Effector memory CD8-positive, alpha-beta T cell (primary cell): ENCODE data around the gene EPB41L1.

Experiments
- ATAC-seq: fragments of 150-1000 bp; cut with Tn5 transposase; replicated peaks from 2 replicates; pipeline ENCODE4 v1.10.0; 2021; ENCODE audit warnings: mild to moderate bottlenecking, moderate library complexity
- DNase-seq, 3 experiments: peaks; one replicate each; pipeline ENCODE4 v3.0.0; 2021
- H3K27ac Mint-ChIP-seq, 2 donors: one replicate each; pipeline ENCODE4 v1.8.0; 2022; ENCODE audit warnings: mild to moderate bottlenecking in 2 of 2, mixed read lengths in 2 of 2, moderate library complexity in 2 of 2
- H3K27me3 Mint-ChIP-seq, 2 donors: one replicate each; pipeline ENCODE4 v1.8.0; 2022; ENCODE audit warnings: mixed read lengths in 2 of 2
- H3K36me3 Mint-ChIP-seq: one replicate; pipeline ENCODE4 v1.8.0; 2022; ENCODE audit warnings: mild to moderate bottlenecking, moderate library complexity, mixed read lengths; ENCODE audit not compliant: insufficient read depth
- H3K4me1 Mint-ChIP-seq, 2 donors: one replicate each; pipeline ENCODE4 v1.8.0; 2022; ENCODE audit warnings: low read depth in 2 of 2, mixed read lengths in 2 of 2
- H3K4me3 Mint-ChIP-seq, 2 donors: one replicate each; pipeline ENCODE4 v1.8.0; 2022; ENCODE audit warnings: mild to moderate bottlenecking in 2 of 2, mixed read lengths in 2 of 2, moderate library complexity in 2 of 2
- H3K9me3 Mint-ChIP-seq, 2 donors: one replicate each; pipeline ENCODE4 v1.8.0; 2022; ENCODE audit warnings: mixed read lengths in 2 of 2
- total RNA-seq, 9 experiments: gene quantifications; one replicate each; lab custom pipeline; 2026; lab: John Stamatoyannopoulos, UW

Gene EPB41L1
- 0 to 1.1 (median 0.23) reads per million in 9 experiments for total RNA-seq

GRCh38 chr20:36154700-36155628 lies at the start of gene EPB41L1:
TSS of gene EPB41L1 (plus strand) at chr20:36154740. CDS start at chr20:36173778, 19,038 bp downstream.
- ATAC-seq (no peak), DNase-seq (no peak)
- Mint-ChIP-seq H3K27ac (no peak within 1 kb of the TSS), H3K4me1 (peaks cover 3 to 7% of the 10 kb centered on the region in 2 donors), H3K4me3 (peak within 1 kb of the TSS; percentile 39 to 75), H3K9me3 (no peaks in the 10 kb centered on the region), H3K27me3 (peaks cover 35 to 74% of the 10 kb centered on the region in 2 donors), H3K36me3 (peaks cover 3% of the 10 kb centered on the region)

GRCh38 chr20:36104856-36105255 lies 49.7 kb upstream of the EPB41L1 start:
- ATAC-seq (no peak), DNase-seq (no peak)
- Mint-ChIP-seq H3K36me3 (no peaks in the 10 kb centered on the region), H3K4me1 (no peaks in the 10 kb centered on the region), H3K27ac (no peak overlapping the region), H3K27me3 (peaks cover 0 to 16% of the 10 kb centered on the region in 2 donors), H3K4me3 (no peak overlapping the region), H3K9me3 (no peaks in the 10 kb centered on the region)

GRCh38 chr20:36105711-36106226 lies 48.8 kb upstream of the EPB41L1 start:
- Mint-ChIP-seq H3K36me3 (no peaks in the 10 kb centered on the region), H3K4me1 (no peaks in the 10 kb centered on the region), H3K27ac (no peak overlapping the region), H3K27me3 (peaks cover 0 to 16% of the 10 kb centered on the region in 2 donors), H3K9me3 (no peaks in the 10 kb centered on the region), H3K4me3 (no peak overlapping the region)
- ATAC-seq = no peak
- no peak for DNase-seq

- Mint-ChIP-seq H3K27me3 (peaks cover 0 to 18% of the 10 kb centered on the region in 2 donors), H3K4me1 (no peaks in the 10 kb centered on the region), H3K9me3 (no peaks in the 10 kb centered on the region), H3K27ac (no peak overlapping the region), H3K4me3 (no peak overlapping the region), H3K36me3 (no peaks in the 10 kb centered on the region)
- no peak for ATAC-seq
- no peak for DNase-seq
These were observed 47.9 kb upstream of the EPB41L1 start for GRCh38 chr20:36106606-36107005.

GRCh38 chr20:36107881-36108280 lies 46.7 kb upstream of the EPB41L1 start:
- Mint-ChIP-seq H3K27ac (no peak overlapping the region), H3K4me3 (no peak overlapping the region), H3K9me3 (no peaks in the 10 kb centered on the region), H3K27me3 (peaks cover 8 to 26% of the 10 kb centered on the region in 2 donors), H3K36me3 (no peaks in the 10 kb centered on the region), H3K4me1 (no peaks in the 10 kb centered on the region)
- no peak for DNase-seq
- ATAC-seq = no peak

- no peak for DNase-seq
- no peak overlapping the region for H3K27ac Mint-ChIP-seq
- H3K4me1 Mint-ChIP-seq = no peaks in the 10 kb centered on the region
- H3K4me3 Mint-ChIP-seq = no peak overlapping the region
- no peak for ATAC-seq
- no peaks in the 10 kb centered on the region for H3K9me3 Mint-ChIP-seq
- peaks cover 17 to 34% of the 10 kb centered on the region in 2 donors for H3K27me3 Mint-ChIP-seq
- no peaks in the 10 kb centered on the region for H3K36me3 Mint-ChIP-seq
These were observed 45.1 kb upstream of the EPB41L1 start for GRCh38 chr20:36109251-36109947.

GRCh38 chr20:36110994-36111393 lies 43.5 kb upstream of the EPB41L1 start:
- Mint-ChIP-seq H3K36me3 (no peaks in the 10 kb centered on the region), H3K27me3 (peaks cover 26 to 40% of the 10 kb centered on the region in 2 donors), H3K4me3 (no peak overlapping the region), H3K9me3 (no peaks in the 10 kb centered on the region), H3K27ac (no peak overlapping the region), H3K4me1 (no peaks in the 10 kb centered on the region)
- no peak for ATAC-seq
- DNase-seq = no peak

- Mint-ChIP-seq H3K36me3 (no peaks in the 10 kb centered on the region), H3K27me3 (peaks cover 26 to 51% of the 10 kb centered on the region in 2 donors), H3K4me1 (no peaks in the 10 kb centered on the region), H3K4me3 (no peak overlapping the region), H3K9me3 (no peaks in the 10 kb centered on the region), H3K27ac (no peak overlapping the region)
- ATAC-seq (no peak), DNase-seq (no peak)
These were observed 42.4 kb upstream of the EPB41L1 start for GRCh38 chr20:36112112-36112511.

- H3K9me3 Mint-ChIP-seq = no peaks in the 10 kb centered on the region
- no peak for ATAC-seq
- no peaks in the 10 kb centered on the region for H3K4me1 Mint-ChIP-seq
- H3K36me3 Mint-ChIP-seq = no peaks in the 10 kb centered on the region
- peaks cover 26 to 60% of the 10 kb centered on the region in 2 donors for H3K27me3 Mint-ChIP-seq
- no peak overlapping the region for H3K27ac Mint-ChIP-seq
- no peak overlapping the region for H3K4me3 Mint-ChIP-seq
- DNase-seq = no peak
These were observed 41.5 kb upstream of the EPB41L1 start for GRCh38 chr20:36113036-36113435.

GRCh38 chr20:36113566-36114250 lies 40.8 kb upstream of the EPB41L1 start:
- DNase-seq (no peak), ATAC-seq (no peak)
- no peaks in the 10 kb centered on the region for H3K9me3 Mint-ChIP-seq
- H3K4me1 Mint-ChIP-seq = no peaks in the 10 kb centered on the region
- H3K27me3 Mint-ChIP-seq = peaks cover 26 to 64% of the 10 kb centered on the region in 2 donors
- no peak overlapping the region for H3K27ac Mint-ChIP-seq
- no peak overlapping the region for H3K4me3 Mint-ChIP-seq
- H3K36me3 Mint-ChIP-seq = no peaks in the 10 kb centered on the region

GRCh38 chr20:36114707-36115106 lies 39.8 kb upstream of the EPB41L1 start:
- no peaks in the 10 kb centered on the region for H3K4me1 Mint-ChIP-seq
- peaks cover 26 to 74% of the 10 kb centered on the region in 2 donors for H3K27me3 Mint-ChIP-seq
- H3K9me3 Mint-ChIP-seq = no peaks in the 10 kb centered on the region
- ATAC-seq = no peak
- no peaks in the 10 kb centered on the region for H3K36me3 Mint-ChIP-seq
- no peak for DNase-seq
- H3K27ac Mint-ChIP-seq = no peak overlapping the region
- no peak overlapping the region for H3K4me3 Mint-ChIP-seq

GRCh38 chr20:36115925-36116324 lies 38.6 kb upstream of the EPB41L1 start:
- Mint-ChIP-seq H3K4me1 (no peaks in the 10 kb centered on the region), H3K36me3 (no peaks in the 10 kb centered on the region), H3K27me3 (peaks cover 33 to 82% of the 10 kb centered on the region in 2 donors), H3K4me3 (no peak overlapping the region), H3K9me3 (no peaks in the 10 kb centered on the region), H3K27ac (no peak overlapping the region)
- ATAC-seq = no peak
- no peak for DNase-seq

- H3K4me1 Mint-ChIP-seq = no peaks in the 10 kb centered on the region
- ATAC-seq (no peak), DNase-seq (no peak)
- H3K27me3 Mint-ChIP-seq = peaks cover 33 to 78% of the 10 kb centered on the region in 2 donors
- H3K27ac Mint-ChIP-seq = no peak overlapping the region
- no peaks in the 10 kb centered on the region for H3K9me3 Mint-ChIP-seq
- no peak overlapping the region for H3K4me3 Mint-ChIP-seq
- no peaks in the 10 kb centered on the region for H3K36me3 Mint-ChIP-seq
These were observed 37.6 kb upstream of the EPB41L1 start for GRCh38 chr20:36116807-36117441.
